HepG2 (cell line): ENCODE data around the gene B4GALT3. TPM values are rescaled to one million over a fixed set of nuclear protein-coding genes. Genes with fewer than 3 reads are reported as not detected.
A peak's percentile ranks its signal among the peaks of the same experiment; 100 is the strongest.

ENCODE experiments used
- ARNT2 ChIP-seq: sonication (generic); formaldehyde crosslinking; IDR thresholded peaks from 2 replicates; pipeline ENCODE4 v1.8.0; 2022; ENCODE audit warnings: mild to moderate bottlenecking, low read depth, missing genetic modification reagents, moderate library complexity
- FOXJ3 ChIP-seq: sonication (generic); formaldehyde crosslinking; IDR thresholded peaks from 2 replicates; pipeline ENCODE4 v1.4.0; 2020; ENCODE audit warnings: missing genetic modification reagents, mild to moderate bottlenecking, borderline replicate concordance
- MIER3 ChIP-seq: IDR thresholded peaks from 2 replicates; pipeline ENCODE4 v1.6.1; 2016; ENCODE audit warnings: missing compliant biosample characterization, borderline replicate concordance
- PTBP1 ChIP-seq: fragments of 200-400 bp; formaldehyde crosslinking; IDR thresholded peaks from 2 replicates; pipeline ENCODE4 v1.6.1; 2018; ENCODE audit warnings: low read length, low read depth; ENCODE audit not compliant: poor library complexity, severe bottlenecking
- ZC3H4 ChIP-seq: sonication (generic); formaldehyde crosslinking; IDR thresholded peaks from 2 replicates; pipeline ENCODE4 v1.4.0; 2020; ENCODE audit warnings: missing genetic modification reagents, borderline replicate concordance
- polyA plus RNA-seq, 8 experiments: library from polyadenylated mRNA; depleted of rRNA in 3 of 8; stranded (reverse) in 7 of 8; unstranded in 1 of 8; fragments of >200 nt; fragmentation: Illumina TruSeq in 4 of 8; extraction: Trizol in 4 of 8; gene quantifications; 2 replicates each; pipeline versions ENCODE4 v1.2.1 to v1.2.3, GENCODE V29; 2011 to 2016; ENCODE audit warnings: low read depth in 4 of 8, missing spikeins in 1 of 8, mixed read lengths in 1 of 8; ENCODE audit not compliant: insufficient read depth in 1 of 8
- total RNA-seq, 5 experiments: library from RNA; depleted of rRNA; stranded (reverse); fragments of >200 nt; fragmentation: Illumina TruSeq; extraction: Trizol; gene quantifications; 2 replicates each; pipeline ENCODE4 v1.2.3, GENCODE V29; 2016; ENCODE audit warnings: low read depth in 1 of 5
- TF ChIP-seq, protein P1 (sequence below): sonication (generic); formaldehyde crosslinking; IDR thresholded peaks from 2 replicates; pipeline ENCODE4 v1.4.0; 2020; ENCODE audit warnings: missing genetic modification reagents, borderline replicate concordance
- TF ChIP-seq, protein P2 (sequence below): sonication (generic); formaldehyde crosslinking; IDR thresholded peaks from 2 replicates; pipeline ENCODE4 v1.5.0; 2020; ENCODE audit warnings: mild to moderate bottlenecking, missing genetic modification reagents, borderline replicate concordance
- TF ChIP-seq, protein P3 (sequence below): sonication (generic); formaldehyde crosslinking; IDR thresholded peaks from 2 replicates; pipeline ENCODE4 v1.4.0; 2020; ENCODE audit warnings: missing genetic modification reagents, borderline replicate concordance

The B4GALT3 gene
- total and polyA plus RNA-seq, 2 of the 13 experiments (the other 11 are each of a cell fraction or from before 2014, with no cell fraction given) = 35.6 to 40.4 TPM

DNA sequence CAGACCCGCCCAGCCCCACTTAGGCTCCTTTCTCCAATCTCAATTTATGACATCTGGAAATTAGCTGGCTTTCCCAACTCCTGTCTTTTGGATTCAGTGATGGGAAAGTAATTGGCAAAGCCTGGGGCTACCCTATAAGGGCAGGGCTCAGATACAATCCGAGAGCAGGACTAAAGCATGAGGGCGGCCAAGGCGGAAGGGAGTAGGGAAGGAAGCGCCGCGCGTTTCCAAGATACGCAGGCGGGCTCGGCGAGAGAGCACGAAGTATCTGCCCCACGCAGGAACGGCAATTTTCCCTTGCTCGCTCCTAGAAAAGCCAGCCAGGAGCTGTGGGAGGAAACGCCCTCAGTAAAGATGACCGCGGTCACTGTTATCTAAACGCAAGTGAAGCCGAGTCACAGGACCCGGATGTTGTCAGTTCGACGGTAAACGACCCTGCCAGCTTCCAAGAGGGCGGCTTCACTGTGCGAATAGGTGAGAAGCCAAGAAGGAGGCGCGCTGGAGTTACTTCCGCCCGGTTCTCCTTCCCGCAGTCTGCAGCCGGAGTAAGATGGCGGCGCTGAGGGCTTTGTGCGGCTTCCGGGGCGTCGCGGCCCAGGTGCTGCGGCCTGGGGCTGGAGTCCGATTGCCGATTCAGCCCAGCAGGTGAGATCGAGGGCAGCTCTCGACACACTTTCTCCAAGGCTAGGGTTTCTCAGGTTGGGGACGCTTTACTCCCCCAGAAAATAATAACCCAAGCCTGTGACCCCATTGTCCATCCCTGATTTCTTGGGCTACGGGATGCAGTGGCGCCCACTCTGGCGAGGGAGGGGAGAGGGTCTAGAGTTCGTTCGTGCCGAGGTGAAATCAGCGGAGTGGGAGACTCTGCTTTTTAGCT lies 24.8 kb upstream of the B4GALT3 start, which contains the start of gene NDUFS2 (continued):
- TF ChIP-seq, protein P1, sequence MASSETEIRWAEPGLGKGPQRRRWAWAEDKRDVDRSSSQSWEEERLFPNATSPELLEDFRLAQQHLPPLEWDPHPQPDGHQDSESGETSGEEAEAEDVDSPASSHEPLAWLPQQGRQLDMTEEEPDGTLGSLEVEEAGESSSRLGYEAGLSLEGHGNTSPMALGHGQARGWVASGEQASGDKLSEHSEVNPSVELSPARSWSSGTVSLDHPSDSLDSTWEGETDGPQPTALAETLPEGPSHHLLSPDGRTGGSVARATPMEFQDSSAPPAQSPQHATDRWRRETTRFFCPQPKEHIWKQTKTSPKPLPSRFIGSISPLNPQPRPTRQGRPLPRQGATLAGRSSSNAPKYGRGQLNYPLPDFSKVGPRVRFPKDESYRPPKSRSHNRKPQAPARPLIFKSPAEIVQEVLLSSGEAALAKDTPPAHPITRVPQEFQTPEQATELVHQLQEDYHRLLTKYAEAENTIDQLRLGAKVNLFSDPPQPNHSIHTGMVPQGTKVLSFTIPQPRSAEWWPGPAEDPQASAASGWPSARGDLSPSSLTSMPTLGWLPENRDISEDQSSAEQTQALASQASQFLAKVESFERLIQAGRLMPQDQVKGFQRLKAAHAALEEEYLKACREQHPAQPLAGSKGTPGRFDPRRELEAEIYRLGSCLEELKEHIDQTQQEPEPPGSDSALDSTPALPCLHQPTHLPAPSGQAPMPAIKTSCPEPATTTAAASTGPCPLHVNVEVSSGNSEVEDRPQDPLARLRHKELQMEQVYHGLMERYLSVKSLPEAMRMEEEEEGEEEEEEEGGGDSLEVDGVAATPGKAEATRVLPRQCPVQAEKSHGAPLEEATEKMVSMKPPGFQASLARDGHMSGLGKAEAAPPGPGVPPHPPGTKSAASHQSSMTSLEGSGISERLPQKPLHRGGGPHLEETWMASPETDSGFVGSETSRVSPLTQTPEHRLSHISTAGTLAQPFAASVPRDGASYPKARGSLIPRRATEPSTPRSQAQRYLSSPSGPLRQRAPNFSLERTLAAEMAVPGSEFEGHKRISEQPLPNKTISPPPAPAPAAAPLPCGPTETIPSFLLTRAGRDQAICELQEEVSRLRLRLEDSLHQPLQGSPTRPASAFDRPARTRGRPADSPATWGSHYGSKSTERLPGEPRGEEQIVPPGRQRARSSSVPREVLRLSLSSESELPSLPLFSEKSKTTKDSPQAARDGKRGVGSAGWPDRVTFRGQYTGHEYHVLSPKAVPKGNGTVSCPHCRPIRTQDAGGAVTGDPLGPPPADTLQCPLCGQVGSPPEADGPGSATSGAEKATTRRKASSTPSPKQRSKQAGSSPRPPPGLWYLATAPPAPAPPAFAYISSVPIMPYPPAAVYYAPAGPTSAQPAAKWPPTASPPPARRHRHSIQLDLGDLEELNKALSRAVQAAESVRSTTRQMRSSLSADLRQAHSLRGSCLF (CRISPR knock-in tag) = no peak; the same call in 1 of the 2 replicates
- TF ChIP-seq ARNT2 (peak; percentile 56; the same call in 1 of the 2 replicates), ZC3H4 (CRISPR knock-in tag) (no peak), FOXJ3 (CRISPR knock-in tag) (0 out of 2 replicates have a peak, but pooled peaks have one; percentile 19), PTBP1 (no peak), MIER3 (CRISPR knock-in tag) (peak; percentile 73; the same call in 1 of the 2 replicates)
- TF ChIP-seq, protein P2, sequence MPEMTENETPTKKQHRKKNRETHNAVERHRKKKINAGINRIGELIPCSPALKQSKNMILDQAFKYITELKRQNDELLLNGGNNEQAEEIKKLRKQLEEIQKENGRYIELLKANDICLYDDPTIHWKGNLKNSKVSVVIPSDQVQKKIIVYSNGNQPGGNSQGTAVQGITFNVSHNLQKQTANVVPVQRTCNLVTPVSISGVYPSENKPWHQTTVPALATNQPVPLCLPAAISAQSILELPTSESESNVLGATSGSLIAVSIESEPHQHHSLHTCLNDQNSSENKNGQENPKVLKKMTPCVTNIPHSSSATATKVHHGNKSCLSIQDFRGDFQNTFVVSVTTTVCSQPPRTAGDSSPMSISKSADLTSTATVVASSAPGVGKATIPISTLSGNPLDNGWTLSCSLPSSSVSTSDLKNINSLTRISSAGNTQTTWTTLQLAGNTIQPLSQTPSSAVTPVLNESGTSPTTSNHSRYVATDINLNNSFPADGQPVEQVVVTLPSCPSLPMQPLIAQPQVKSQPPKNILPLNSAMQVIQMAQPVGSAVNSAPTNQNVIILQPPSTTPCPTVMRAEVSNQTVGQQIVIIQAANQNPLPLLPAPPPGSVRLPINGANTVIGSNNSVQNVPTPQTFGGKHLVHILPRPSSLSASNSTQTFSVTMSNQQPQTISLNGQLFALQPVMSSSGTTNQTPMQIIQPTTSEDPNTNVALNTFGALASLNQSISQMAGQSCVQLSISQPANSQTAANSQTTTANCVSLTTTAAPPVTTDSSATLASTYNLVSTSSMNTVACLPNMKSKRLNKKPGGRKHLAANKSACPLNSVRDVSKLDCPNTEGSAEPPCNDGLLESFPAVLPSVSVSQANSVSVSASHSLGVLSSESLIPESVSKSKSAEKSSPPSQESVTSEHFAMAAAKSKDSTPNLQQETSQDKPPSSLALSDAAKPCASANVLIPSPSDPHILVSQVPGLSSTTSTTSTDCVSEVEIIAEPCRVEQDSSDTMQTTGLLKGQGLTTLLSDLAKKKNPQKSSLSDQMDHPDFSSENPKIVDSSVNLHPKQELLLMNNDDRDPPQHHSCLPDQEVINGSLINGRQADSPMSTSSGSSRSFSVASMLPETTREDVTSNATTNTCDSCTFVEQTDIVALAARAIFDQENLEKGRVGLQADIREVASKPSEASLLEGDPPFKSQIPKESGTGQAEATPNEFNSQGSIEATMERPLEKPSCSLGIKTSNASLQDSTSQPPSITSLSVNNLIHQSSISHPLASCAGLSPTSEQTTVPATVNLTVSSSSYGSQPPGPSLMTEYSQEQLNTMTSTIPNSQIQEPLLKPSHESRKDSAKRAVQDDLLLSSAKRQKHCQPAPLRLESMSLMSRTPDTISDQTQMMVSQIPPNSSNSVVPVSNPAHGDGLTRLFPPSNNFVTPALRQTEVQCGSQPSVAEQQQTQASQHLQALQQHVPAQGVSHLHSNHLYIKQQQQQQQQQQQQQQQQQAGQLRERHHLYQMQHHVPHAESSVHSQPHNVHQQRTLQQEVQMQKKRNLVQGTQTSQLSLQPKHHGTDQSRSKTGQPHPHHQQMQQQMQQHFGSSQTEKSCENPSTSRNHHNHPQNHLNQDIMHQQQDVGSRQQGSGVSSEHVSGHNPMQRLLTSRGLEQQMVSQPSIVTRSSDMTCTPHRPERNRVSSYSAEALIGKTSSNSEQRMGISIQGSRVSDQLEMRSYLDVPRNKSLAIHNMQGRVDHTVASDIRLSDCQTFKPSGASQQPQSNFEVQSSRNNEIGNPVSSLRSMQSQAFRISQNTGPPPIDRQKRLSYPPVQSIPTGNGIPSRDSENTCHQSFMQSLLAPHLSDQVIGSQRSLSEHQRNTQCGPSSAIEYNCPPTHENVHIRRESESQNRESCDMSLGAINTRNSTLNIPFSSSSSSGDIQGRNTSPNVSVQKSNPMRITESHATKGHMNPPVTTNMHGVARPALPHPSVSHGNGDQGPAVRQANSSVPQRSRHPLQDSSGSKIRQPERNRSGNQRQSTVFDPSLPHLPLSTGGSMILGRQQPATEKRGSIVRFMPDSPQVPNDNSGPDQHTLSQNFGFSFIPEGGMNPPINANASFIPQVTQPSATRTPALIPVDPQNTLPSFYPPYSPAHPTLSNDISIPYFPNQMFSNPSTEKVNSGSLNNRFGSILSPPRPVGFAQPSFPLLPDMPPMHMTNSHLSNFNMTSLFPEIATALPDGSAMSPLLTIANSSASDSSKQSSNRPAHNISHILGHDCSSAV (CRISPR knock-in tag) = no peak
- TF ChIP-seq, protein P3, sequence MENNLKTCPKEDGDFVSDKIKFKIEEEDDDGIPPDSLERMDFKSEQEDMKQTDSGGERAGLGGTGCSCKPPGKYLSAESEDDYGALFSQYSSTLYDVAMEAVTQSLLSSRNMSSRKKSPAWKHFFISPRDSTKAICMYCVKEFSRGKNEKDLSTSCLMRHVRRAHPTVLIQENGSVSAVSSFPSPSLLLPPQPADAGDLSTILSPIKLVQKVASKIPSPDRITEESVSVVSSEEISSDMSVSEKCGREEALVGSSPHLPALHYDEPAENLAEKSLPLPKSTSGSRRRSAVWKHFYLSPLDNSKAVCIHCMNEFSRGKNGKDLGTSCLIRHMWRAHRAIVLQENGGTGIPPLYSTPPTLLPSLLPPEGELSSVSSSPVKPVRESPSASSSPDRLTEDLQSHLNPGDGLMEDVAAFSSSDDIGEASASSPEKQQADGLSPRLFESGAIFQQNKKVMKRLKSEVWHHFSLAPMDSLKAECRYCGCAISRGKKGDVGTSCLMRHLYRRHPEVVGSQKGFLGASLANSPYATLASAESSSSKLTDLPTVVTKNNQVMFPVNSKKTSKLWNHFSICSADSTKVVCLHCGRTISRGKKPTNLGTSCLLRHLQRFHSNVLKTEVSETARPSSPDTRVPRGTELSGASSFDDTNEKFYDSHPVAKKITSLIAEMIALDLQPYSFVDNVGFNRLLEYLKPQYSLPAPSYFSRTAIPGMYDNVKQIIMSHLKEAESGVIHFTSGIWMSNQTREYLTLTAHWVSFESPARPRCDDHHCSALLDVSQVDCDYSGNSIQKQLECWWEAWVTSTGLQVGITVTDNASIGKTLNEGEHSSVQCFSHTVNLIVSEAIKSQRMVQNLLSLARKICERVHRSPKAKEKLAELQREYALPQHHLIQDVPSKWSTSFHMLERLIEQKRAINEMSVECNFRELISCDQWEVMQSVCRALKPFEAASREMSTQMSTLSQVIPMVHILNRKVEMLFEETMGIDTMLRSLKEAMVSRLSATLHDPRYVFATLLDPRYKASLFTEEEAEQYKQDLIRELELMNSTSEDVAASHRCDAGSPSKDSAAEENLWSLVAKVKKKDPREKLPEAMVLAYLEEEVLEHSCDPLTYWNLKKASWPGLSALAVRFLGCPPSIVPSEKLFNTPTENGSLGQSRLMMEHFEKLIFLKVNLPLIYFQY = peak; percentile 64
